Measurements from ENCODE around the gene CILP2.

GRCh38 chr19:19562665-19563347, 24.7 kb downstream of the CILP2 start:
- TF ChIP-seq, protein P1, sequence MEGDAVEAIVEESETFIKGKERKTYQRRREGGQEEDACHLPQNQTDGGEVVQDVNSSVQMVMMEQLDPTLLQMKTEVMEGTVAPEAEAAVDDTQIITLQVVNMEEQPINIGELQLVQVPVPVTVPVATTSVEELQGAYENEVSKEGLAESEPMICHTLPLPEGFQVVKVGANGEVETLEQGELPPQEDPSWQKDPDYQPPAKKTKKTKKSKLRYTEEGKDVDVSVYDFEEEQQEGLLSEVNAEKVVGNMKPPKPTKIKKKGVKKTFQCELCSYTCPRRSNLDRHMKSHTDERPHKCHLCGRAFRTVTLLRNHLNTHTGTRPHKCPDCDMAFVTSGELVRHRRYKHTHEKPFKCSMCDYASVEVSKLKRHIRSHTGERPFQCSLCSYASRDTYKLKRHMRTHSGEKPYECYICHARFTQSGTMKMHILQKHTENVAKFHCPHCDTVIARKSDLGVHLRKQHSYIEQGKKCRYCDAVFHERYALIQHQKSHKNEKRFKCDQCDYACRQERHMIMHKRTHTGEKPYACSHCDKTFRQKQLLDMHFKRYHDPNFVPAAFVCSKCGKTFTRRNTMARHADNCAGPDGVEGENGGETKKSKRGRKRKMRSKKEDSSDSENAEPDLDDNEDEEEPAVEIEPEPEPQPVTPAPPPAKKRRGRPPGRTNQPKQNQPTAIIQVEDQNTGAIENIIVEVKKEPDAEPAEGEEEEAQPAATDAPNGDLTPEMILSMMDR (IDR thresholded peaks at IDR 0.05): no peak
- TF ChIP-seq POLR2AphosphoS5 (IDR thresholded peaks at IDR 0.05; ENCODE audit: insufficient read depth in 1 of 2, low read depth in 1 of 2) (no peak), POLR2A (IDR thresholded peaks at IDR 0.05) (no peak)
